ENCODE results near the gene PCIF1. TPM values are rescaled to one million over a fixed set of nuclear protein-coding genes. Genes with fewer than 3 reads are reported as not detected.

Gene PCIF1
- total RNA-seq, 1 experiment from 2014 or later: 26.8 TPM

- H2AFZ ChIP-seq (ENCODE audit: low read length): no peak overlapping the region
- H3K27ac Mint-ChIP-seq: peak overlapping the region in 1 of 3 experiments; percentile 80; a peak in 2 of 7 replicates
- no peak overlapping the region for H2BK120ac ChIP-seq (ENCODE audit: low read depth, low read length, poor library complexity, severe bottlenecking)
- peaks cover under 1 to 17% (median 12%) of the 10 kb centered on the region in 3 experiments; a peak in 5 of 7 replicates for H3K36me3 Mint-ChIP-seq (ENCODE audit: insufficient read depth in 1 of 3, low read depth in 3 of 3)
- H3K18ac ChIP-seq (ENCODE audit: insufficient read length, low read depth, low read length): no peak overlapping the region
- no peak overlapping the region for H4K91ac ChIP-seq (ENCODE audit: insufficient read length, low read depth, low read length)
- H4K20me1 ChIP-seq (ENCODE audit: control insufficient read depth, insufficient read depth, insufficient read length): no peaks in the 10 kb centered on the region
- no peaks in the 10 kb centered on the region for H3K79me1 ChIP-seq (ENCODE audit: insufficient read depth, low read depth, low read length, poor library complexity, severe bottlenecking)
- H3K9me3 ChIP-seq (ENCODE audit: control insufficient read depth, low read depth, low read length): no peaks in the 10 kb centered on the region
- H3K27me3 ChIP-seq (ENCODE audit: insufficient read depth, low read length): no peaks in the 10 kb centered on the region
- no peak overlapping the region for H2BK5ac ChIP-seq (ENCODE audit: insufficient read length, low read length)
- TF ChIP-seq CTCF (conservative IDR thresholded peaks at IDR 0.05): no peak
- no peaks in the 10 kb centered on the region for H3K79me2 ChIP-seq (ENCODE audit: insufficient read depth, low read length)
- H4K8ac ChIP-seq (replicated peaks; ENCODE audit: insufficient read length, low read depth, low read length): no peak overlapping the region
- DNase-seq: peak; percentile 29
- H3K4me1 Mint-ChIP-seq: peaks cover 14 to 17% of the 10 kb centered on the region in 2 experiments
- no peaks in the 10 kb centered on the region for H3K4me1 ChIP-seq (ENCODE audit: insufficient read depth, low read length)
- WGBS (ENCODE audit: extremely low coverage, insufficient read length, low lambda C conversion rate): no CpG with 5 or more reads among the region's 34 CpGs
- no peak overlapping the region for H3K56ac ChIP-seq (ENCODE audit: insufficient read length, low read depth, low read length)
- no peaks in the 10 kb centered on the region; a peak in 1 of 5 replicates for H3K9me3 Mint-ChIP-seq
- H4K5ac ChIP-seq (ENCODE audit: insufficient read length, low read depth, low read length): no peak overlapping the region
- no peak overlapping the region for H3K14ac ChIP-seq (ENCODE audit: insufficient read depth, low read length)
- H3T11ph ChIP-seq (ENCODE audit: low read length): no peak overlapping the region
- no peak overlapping the region for H3K27ac ChIP-seq (ENCODE audit: insufficient read length, low read depth, low read length)
- no peak overlapping the region for H3K23ac ChIP-seq (ENCODE audit: insufficient read length, low read depth, low read length)
- peak overlapping the region; percentile 92 to 95 for H3K4me3 Mint-ChIP-seq
- no peak overlapping the region for H2BK15ac ChIP-seq (ENCODE audit: low read depth, low read length)
- peaks cover 7% of the 10 kb centered on the region for H3K23me2 ChIP-seq (ENCODE audit: insufficient read length, low read depth, low read length, poor library complexity, severe bottlenecking)
- no peaks in the 10 kb centered on the region; the same call in 1 of the 2 replicates for H3K27me3 Mint-ChIP-seq (ENCODE audit: low read depth)
- H3K4me2 ChIP-seq (ENCODE audit: insufficient read depth, insufficient read length, low read length): peak overlapping the region; percentile 79
- no peak overlapping the region for H3K9ac ChIP-seq (ENCODE audit: extremely low read depth, insufficient read length, low read length)
- no peak overlapping the region for H2BK20ac ChIP-seq (ENCODE audit: low read depth, low read length, poor library complexity, severe bottlenecking)
- no peak overlapping the region for H2BK12ac ChIP-seq (ENCODE audit: insufficient read length, low read depth, low read length)
- H2AK5ac ChIP-seq (ENCODE audit: insufficient read length, low read length): no peak overlapping the region
- no peak overlapping the region for H3K4ac ChIP-seq (ENCODE audit: low read depth, low read length)
Measured at GRCh38 chr20:45970646-45971424, 36.4 kb downstream of the PCIF1 start.
